Astrocyte of the spinal cord (primary cell): ENCODE data around the gene LAMTOR3.

Experiments
- DNase-seq: peaks from one replicate; pipeline ENCODE4 v3.0.0; 2011; ENCODE audit warnings: low read depth, low spot score
- H3K4me3 ChIP-seq: 2 replicates; pipeline ENCODE4 v1.5.1; 2011; ENCODE audit warnings: low read depth, mild to moderate bottlenecking, low read length, moderate library complexity
- in situ Hi-C: cut with HindIII; loops from 2 replicates; pipeline ENCODE4 v1.10.0; 2017; ENCODE audit warnings: low sequenced_read_pairs
- TF ChIP-seq, protein P1 (sequence below): IDR thresholded peaks from 2 replicates; pipeline ENCODE4 v1.5.1; 2012; ENCODE audit warnings: low read depth, mild to moderate bottlenecking, low read length, inconsistent platforms

LAMTOR3 gene

DNA sequence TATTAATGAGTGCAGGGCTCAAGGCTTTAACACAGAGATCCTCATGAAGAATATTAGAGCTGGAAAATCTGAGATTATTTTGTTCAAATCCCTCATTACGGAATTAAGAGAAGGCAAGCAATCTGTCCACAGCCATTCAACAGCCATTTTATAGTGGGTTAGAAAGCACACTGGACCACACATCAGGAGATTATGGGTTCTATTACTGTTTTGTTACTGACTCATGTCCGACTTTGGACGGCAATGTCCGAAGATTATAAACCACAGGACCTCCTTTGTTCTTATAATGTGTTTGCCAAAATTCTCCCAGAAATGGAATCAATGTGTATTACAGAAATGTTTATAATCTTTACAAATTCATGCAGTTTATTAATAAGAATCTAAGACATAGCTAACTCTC lies 8.1 kb downstream of the LAMTOR3 start:
- in situ Hi-C loops = no loop called here
- TF ChIP-seq, protein P1, sequence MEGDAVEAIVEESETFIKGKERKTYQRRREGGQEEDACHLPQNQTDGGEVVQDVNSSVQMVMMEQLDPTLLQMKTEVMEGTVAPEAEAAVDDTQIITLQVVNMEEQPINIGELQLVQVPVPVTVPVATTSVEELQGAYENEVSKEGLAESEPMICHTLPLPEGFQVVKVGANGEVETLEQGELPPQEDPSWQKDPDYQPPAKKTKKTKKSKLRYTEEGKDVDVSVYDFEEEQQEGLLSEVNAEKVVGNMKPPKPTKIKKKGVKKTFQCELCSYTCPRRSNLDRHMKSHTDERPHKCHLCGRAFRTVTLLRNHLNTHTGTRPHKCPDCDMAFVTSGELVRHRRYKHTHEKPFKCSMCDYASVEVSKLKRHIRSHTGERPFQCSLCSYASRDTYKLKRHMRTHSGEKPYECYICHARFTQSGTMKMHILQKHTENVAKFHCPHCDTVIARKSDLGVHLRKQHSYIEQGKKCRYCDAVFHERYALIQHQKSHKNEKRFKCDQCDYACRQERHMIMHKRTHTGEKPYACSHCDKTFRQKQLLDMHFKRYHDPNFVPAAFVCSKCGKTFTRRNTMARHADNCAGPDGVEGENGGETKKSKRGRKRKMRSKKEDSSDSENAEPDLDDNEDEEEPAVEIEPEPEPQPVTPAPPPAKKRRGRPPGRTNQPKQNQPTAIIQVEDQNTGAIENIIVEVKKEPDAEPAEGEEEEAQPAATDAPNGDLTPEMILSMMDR = no peak
- peak; percentile 79 for DNase-seq
- H3K4me3 ChIP-seq = no peak overlapping the region

DNA sequence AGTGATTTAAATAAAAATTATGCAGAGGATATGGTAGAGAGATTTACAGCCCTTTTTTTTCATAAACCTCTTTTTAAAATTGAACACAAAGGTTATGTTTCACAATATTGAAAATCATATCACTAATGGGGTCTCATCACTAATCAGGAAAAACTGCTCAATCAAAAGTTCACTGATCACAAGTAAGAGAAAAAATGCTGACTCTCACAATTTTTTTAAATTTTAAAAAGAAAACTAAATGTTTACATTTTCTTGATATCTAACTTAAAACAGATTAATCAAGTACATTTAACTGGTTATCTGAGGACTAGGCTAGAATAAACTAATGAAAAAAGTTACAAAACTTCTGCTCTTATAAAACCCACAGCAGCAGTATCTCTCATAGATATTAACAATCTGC lies 8.5 kb downstream of the LAMTOR3 start:
- TF ChIP-seq, protein P1 = no peak
- no peak for DNase-seq
- H3K4me3 ChIP-seq = no peak overlapping the region
- in situ Hi-C loops = no loop called here

DNA sequence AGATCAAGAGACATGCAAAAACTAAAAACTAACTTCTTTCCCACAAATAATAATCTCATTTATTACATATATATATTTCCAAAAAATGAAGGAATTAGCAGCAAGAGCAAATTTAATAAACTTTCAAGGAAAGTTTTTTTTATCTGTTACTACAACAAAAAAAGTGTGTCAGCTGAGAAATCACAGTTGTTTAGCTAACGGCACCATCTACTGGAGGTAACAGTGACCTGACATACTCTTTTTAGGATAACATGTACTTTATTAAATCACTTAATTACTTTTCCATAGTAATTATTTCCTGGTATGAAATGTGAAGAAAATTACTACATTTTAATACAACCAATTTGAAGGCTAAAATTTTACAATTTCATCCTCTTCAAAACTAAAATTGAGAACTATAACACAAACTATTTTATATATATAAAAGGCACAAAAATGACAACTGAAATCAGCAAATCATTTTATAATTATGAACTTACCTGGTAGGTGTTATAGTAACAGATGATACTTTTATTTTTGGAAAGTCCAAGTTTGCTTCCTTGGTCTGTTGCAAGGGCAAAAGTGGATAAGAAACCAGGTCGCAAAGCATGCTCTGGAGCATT lies 9.1 kb downstream of the LAMTOR3 start:
- in situ Hi-C loops = no loop called here
- peak; percentile 59 for DNase-seq

DNA sequence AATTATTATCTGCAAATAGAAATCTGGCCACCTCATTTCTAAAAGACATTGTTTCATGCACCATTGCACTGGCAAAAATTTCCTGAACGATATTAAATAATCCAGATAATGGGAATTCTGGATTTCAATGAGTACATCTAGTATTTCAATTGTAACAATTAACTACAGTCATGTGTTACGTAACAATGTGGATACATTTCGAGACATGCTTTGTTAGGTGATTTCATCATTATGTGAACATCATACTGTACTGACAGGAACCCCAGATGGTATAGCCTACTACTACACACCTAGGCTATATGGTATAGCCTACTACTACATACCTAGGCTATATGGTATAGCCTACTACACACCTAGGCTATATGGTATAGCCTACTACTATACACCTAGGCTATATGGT lies 14.8 kb downstream of the LAMTOR3 start:
- DNase-seq = no peak
- TF ChIP-seq, protein P1 = no peak
- in situ Hi-C loops = no loop called here
- no peak overlapping the region for H3K4me3 ChIP-seq

More for the DNA sequence above, 9.1 kb downstream of the LAMTOR3 start:
- H3K4me3 ChIP-seq = no peak overlapping the region
- TF ChIP-seq, protein P1 = peak; percentile 53

DNA sequence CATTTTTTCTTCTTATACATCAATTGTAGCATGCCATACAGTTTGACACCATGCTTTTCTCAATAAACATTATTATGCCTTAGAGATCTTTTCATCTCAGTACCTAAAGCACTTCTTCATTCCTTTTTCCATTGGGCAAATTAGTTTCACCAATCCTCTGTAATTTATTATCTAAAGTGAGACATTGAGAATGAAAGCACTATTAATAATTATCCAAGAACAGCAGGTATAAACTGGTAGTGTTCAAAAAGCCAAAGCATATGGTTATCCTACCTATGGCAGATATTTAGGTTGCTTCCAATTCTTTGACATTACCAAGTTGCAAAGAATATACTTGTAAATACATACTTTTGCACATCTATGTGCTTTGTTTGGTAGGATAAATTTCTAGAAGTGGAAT lies 15.6 kb downstream of the LAMTOR3 start:
- no peak for DNase-seq
- no peak overlapping the region for H3K4me3 ChIP-seq
- TF ChIP-seq, protein P1 = no peak
- in situ Hi-C loops = no loop called here

DNA sequence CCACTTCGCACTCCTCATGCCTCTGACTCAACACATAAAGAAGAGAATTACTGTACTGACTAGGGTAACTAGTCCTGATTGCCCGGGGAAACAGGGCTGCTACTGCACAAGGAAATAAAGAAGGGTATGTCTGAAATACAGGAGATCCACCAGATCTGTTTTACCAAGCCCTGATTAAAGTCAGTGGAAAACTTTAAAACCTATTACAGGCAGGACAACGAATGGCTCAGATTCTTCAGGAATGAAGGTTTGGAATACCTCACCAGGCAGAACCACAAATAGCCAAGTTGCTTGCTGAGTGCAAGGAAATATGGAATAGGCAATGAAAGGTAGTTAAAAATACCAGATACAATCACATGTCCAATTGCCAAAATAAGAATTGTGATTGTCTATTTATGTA lies 17.3 kb downstream of the LAMTOR3 start:
- in situ Hi-C loops = no loop called here
- no peak overlapping the region for H3K4me3 ChIP-seq
- TF ChIP-seq, protein P1 = no peak
- no peak for DNase-seq

DNA sequence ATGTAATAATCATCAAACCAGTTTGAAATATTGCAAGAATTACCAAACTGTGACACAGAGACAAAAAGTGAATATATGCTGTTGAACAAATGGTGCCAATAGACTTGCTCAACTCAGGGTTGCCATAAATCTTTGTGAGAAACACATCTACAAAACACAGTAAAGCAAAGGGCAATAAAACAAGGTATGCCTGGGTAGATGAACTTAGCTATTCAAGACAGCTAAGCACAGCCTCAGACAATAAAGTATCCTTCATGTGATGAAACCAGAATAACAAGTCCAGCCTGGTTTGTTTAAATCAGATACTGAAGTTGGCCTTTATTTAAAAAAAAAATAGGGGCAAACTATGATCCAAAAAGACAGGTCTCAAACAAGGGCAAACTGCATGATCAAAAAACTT lies 19.2 kb downstream of the LAMTOR3 start:
- TF ChIP-seq, protein P1 = no peak
- H3K4me3 ChIP-seq = no peak overlapping the region
- in situ Hi-C loops = no loop called here
- DNase-seq = no peak
